ENCODE measurements around the gene ZG16. TPM values are rescaled to one million over a fixed set of nuclear protein-coding genes. Genes with fewer than 3 reads are reported as not detected.
"Not testable (repeated sequence)": the region's sequence is repeated elsewhere in the genome, so short reads cannot be mapped to it uniquely, and the experiment has no call there.

The ZG16 gene
- total RNA-seq, 1 experiment from 2014 or later = 0.07 TPM

- Histone ChIP-seq H3K4me2 (ENCODE audit: low read length) (no peak overlapping the region), H3K9ac (ENCODE audit: low read length) (no peak overlapping the region), H3K4me3 (replicated peaks in 1 of 2; ENCODE audit: low read depth in 1 of 2, low read length in 2 of 2) (no peak overlapping the region), H2AFZ (ENCODE audit: low read depth, low read length, poor library complexity, severe bottlenecking) (no peak overlapping the region), H3K36me3 (ENCODE audit: control insufficient read depth in 1 of 2, insufficient read depth in 2 of 2, low read length in 2 of 2) (no peaks in the 10 kb centered on the region), H3K9me2 (ENCODE audit: insufficient read depth) (no peaks in the 10 kb centered on the region), H4K20me1 (ENCODE audit: insufficient read depth) (no peaks in the 10 kb centered on the region), H3K79me2 (ENCODE audit: insufficient read depth, low read length) (no peaks in the 10 kb centered on the region), H3K4me1 (ENCODE audit: control insufficient read depth in 1 of 2, insufficient read depth in 2 of 2, low read length in 2 of 2) (peaks cover 4 to 10% of the 10 kb centered on the region in 2 experiments; a peak in 3 of 4 replicates), H3K9me3 (ENCODE audit: control insufficient read depth in 1 of 2, insufficient read depth in 1 of 2, low read depth in 1 of 2, low read length in 2 of 2) (no peaks in the 10 kb centered on the region), H3K27ac (ENCODE audit: low read depth, low read length) (no peak overlapping the region), H3K27me3 (ENCODE audit: insufficient read depth, low read length) (no peaks in the 10 kb centered on the region)
- POLR2A ChIA-PET = no interaction called here
- RAD21 ChIA-PET (ENCODE audit: low non-redundant PET in 1 of 2, low total read pairs in 2 of 2, uncharacterized antibody in 2 of 2, unreplicated experiment in 2 of 2) = no interaction called here
- CTCF ChIA-PET = interaction anchor here (1.7 kb wide), 1 partner anchor 77 kb away, joined by 5 read pairs; no protein-coding TSS in a partner anchor
- no TSS peak for BruUV-seq (replicated peaks)
- intact Hi-C loops (cut with micrococcal nuclease) = no loop called here
- TF ChIP-seq ZFX (IDR thresholded peaks at IDR 0.05) (no peak), ELF1 (IDR thresholded peaks at IDR 0.05; ENCODE audit: borderline replicate concordance, low read depth) (no peak), ATF3 (IDR thresholded peaks at IDR 0.05) (no peak), SIN3A (IDR thresholded peaks at IDR 0.05; ENCODE audit: low read depth) (no peak), POLR2AphosphoS5 (IDR thresholded peaks at IDR 0.05; ENCODE audit: low read depth, low read length) (no peak), SP1 (IDR thresholded peaks at IDR 0.05; ENCODE audit: low read depth) (no peak), EZH2phosphoT487 (IDR thresholded peaks at IDR 0.05; ENCODE audit: borderline replicate concordance) (no peak), FOSL1 (IDR thresholded peaks at IDR 0.05; ENCODE audit: low read depth) (no peak)
- ATAC-seq (no peak), DNase-seq (ENCODE audit: low read depth, low spot score) (no peak)
Measured at GRCh38 chr16:29730649-29731048, 47.4 kb upstream of the ZG16 start.

- H3K4me3 ChIP-seq (replicated peaks in 1 of 2; ENCODE audit: low read depth in 1 of 2, low read length in 2 of 2); H3K4me2 ChIP-seq (ENCODE audit: low read length); H3K9me3 ChIP-seq (ENCODE audit: control insufficient read depth in 1 of 2, insufficient read depth in 1 of 2, low read depth in 1 of 2, low read length in 2 of 2); H3K9ac ChIP-seq (ENCODE audit: low read length); DNase-seq (ENCODE audit: low read depth, low spot score); H3K9me2 ChIP-seq (ENCODE audit: insufficient read depth); H3K27ac ChIP-seq (ENCODE audit: low read depth, low read length); H3K27me3 ChIP-seq (ENCODE audit: insufficient read depth, low read length); H3K36me3 ChIP-seq (ENCODE audit: control insufficient read depth in 1 of 2, insufficient read depth in 2 of 2, low read length in 2 of 2); H4K20me1 ChIP-seq (ENCODE audit: insufficient read depth); ATAC-seq; H2AFZ ChIP-seq (ENCODE audit: low read depth, low read length, poor library complexity, severe bottlenecking); RAD21 ChIA-PET (ENCODE audit: low non-redundant PET in 1 of 2, low total read pairs in 2 of 2, uncharacterized antibody in 2 of 2, unreplicated experiment in 2 of 2); H3K79me2 ChIP-seq (ENCODE audit: insufficient read depth, low read length); intact Hi-C loops (cut with micrococcal nuclease); BruUV-seq (replicated peaks); POLR2A ChIA-PET: not testable (repeated sequence)
- CTCF ChIA-PET = interaction anchor here (0.6 kb wide), 1 partner anchor 23 kb away, joined by 4 read pairs; no protein-coding TSS in a partner anchor
- H3K4me1 ChIP-seq (ENCODE audit: control insufficient read depth in 1 of 2, insufficient read depth in 2 of 2, low read length in 2 of 2) = peaks cover 4 to 10% of the 10 kb centered on the region in 2 experiments; a peak in 3 of 4 replicates
Measured at GRCh38 chr16:29731768-29732601, 46.1 kb upstream of the ZG16 start.
